HG03060 (cell line): ENCODE measurements around the gene KLHL28.

Source experiments
- ATAC-seq: cut with Tn5 transposase; IDR thresholded peaks from one replicate; pipeline ENCODE4 v1.9.1; 2021; ENCODE audit warnings: low read depth, moderate number of reproducible peaks; ENCODE audit not compliant: unreplicated experiment

KLHL28 gene

GRCh38 chr14:44961554-44962333, at the start of gene KLHL28, which contains the start of gene TOGARAM1:
TSS of gene KLHL28 (minus strand) at chr14:44961947. CDS start at chr14:44945928, 16,019 bp downstream.
TSS of gene TOGARAM1 (plus strand) at chr14:44962190. CDS start at chr14:44962422, 232 bp downstream.
- peak; percentile 94 for ATAC-seq

GRCh38 chr14:45003924-45004323, 42.2 kb upstream of the KLHL28 start:
- no peak for ATAC-seq

GRCh38 chr14:44995770-44996294, 34.1 kb upstream of the KLHL28 start:
- no peak for ATAC-seq

- no peak for ATAC-seq
Observed at GRCh38 chr14:44995196-44995595, 33.4 kb upstream of the KLHL28 start.

- no peak for ATAC-seq
Observed at GRCh38 chr14:44990533-44990932, 28.8 kb upstream of the KLHL28 start.

GRCh38 chr14:44989497-44990440, 28.0 kb upstream of the KLHL28 start:
- ATAC-seq, result no peak

GRCh38 chr14:44988694-44989093, 26.9 kb upstream of the KLHL28 start:
- ATAC-seq, result no peak

- ATAC-seq, result no peak
Observed at GRCh38 chr14:44982594-44982993, 20.8 kb upstream of the KLHL28 start.

- ATAC-seq, result no peak
Observed at GRCh38 chr14:44981198-44981597, 19.5 kb upstream of the KLHL28 start.

GRCh38 chr14:44979740-44980356, 18.1 kb upstream of the KLHL28 start:
- no peak for ATAC-seq

GRCh38 chr14:44979273-44979672, 17.5 kb upstream of the KLHL28 start:
- no peak for ATAC-seq

- ATAC-seq, result no peak
Observed at GRCh38 chr14:44971459-44971858, 9.7 kb upstream of the KLHL28 start.

GRCh38 chr14:44970907-44971306, 9.2 kb upstream of the KLHL28 start:
- no peak for ATAC-seq

GRCh38 chr14:44968714-44969113, 7.0 kb upstream of the KLHL28 start:
- no peak for ATAC-seq

GRCh38 chr14:44966601-44967336, 5.0 kb upstream of the KLHL28 start:
- ATAC-seq, result no peak

GRCh38 chr14:44963775-44964380, 2.1 kb upstream of the KLHL28 start:
- ATAC-seq, result no peak

GRCh38 chr14:44963044-44963528, 1.3 kb upstream of the KLHL28 start:
- ATAC-seq, result no peak

GRCh38 chr14:44962334-44963043, 742 bp upstream of the KLHL28 start:
- peak; percentile 10 for ATAC-seq

- no peak for ATAC-seq
Observed at GRCh38 chr14:44961151-44961553, 595 bp downstream of the KLHL28 start.
